Measurements from ENCODE around the gene CDKL5. TPM values are rescaled to one million over a fixed set of nuclear protein-coding genes. Genes with fewer than 3 reads are reported as not detected.

Gene CDKL5
- total RNA-seq, 2 donors from 2014 or later: 9.2 to 9.8 TPM

DNA sequence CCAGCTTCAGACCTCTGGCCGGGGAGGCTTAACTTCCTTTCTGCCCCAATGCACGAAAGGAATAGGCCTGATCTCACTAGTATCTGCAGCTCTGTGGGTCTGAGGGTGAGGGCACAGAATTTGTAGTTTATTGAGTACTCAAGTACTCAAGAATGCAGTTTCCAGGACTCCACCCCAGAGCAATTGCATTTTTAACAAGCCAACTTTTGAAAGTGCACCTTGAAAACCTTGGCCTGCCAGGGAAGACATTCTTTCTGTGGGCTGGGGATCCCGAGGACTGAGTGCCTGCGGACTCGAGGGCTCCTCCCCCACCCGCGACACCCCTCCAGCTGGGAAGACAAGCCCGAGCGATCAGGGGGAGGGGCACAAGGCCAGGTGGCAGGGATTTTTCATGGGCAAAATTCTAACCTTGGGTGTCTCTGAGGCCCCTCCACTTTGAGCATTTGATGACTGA lies 224.1 kb downstream of the CDKL5 start:
- no peak overlapping the region for H3K27ac ChIP-seq
- TF ChIP-seq, protein P1, sequence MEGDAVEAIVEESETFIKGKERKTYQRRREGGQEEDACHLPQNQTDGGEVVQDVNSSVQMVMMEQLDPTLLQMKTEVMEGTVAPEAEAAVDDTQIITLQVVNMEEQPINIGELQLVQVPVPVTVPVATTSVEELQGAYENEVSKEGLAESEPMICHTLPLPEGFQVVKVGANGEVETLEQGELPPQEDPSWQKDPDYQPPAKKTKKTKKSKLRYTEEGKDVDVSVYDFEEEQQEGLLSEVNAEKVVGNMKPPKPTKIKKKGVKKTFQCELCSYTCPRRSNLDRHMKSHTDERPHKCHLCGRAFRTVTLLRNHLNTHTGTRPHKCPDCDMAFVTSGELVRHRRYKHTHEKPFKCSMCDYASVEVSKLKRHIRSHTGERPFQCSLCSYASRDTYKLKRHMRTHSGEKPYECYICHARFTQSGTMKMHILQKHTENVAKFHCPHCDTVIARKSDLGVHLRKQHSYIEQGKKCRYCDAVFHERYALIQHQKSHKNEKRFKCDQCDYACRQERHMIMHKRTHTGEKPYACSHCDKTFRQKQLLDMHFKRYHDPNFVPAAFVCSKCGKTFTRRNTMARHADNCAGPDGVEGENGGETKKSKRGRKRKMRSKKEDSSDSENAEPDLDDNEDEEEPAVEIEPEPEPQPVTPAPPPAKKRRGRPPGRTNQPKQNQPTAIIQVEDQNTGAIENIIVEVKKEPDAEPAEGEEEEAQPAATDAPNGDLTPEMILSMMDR (IDR thresholded peaks at IDR 0.05): no peak
- no peak overlapping the region for H3K4me3 ChIP-seq
- no peaks in the 10 kb centered on the region for H3K4me1 ChIP-seq
- no peaks in the 10 kb centered on the region for H3K27me3 ChIP-seq
- DNase-seq (ENCODE audit: low spot score): no peak
- no peaks in the 10 kb centered on the region for H3K9me3 ChIP-seq
- no peaks in the 10 kb centered on the region for H3K36me3 ChIP-seq

GRCh38 chrX:18650662-18651061 lies 225.3 kb downstream of the CDKL5 start:
- H3K9me3 ChIP-seq: no peaks in the 10 kb centered on the region
- TF ChIP-seq, protein P1 (IDR thresholded peaks at IDR 0.05): no peak
- DNase-seq (ENCODE audit: low spot score): no peak

DNA sequence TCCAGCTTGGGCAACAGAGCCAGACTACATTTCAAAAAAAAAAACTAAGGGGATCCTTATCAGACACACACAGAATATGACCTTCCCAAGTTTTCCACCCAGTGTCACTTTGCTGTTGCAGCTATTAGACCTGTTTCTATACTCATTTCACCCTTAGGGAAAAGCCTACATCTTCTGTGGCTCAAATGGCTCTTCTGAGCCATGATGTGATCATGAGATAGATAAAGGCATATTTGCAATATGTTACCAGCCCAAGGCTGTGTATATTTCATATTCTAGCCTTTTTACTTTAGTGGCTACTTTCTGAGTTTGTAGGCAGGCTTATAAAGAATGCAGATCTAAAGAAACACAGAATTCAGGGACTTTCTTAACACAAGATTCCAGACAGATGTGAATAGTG lies 227.2 kb downstream of the CDKL5 start:
- no peak overlapping the region for H3K27ac ChIP-seq
- H3K4me3 ChIP-seq: no peak overlapping the region
- TF ChIP-seq, protein P1 (IDR thresholded peaks at IDR 0.05): no peak
- DNase-seq (ENCODE audit: low spot score): no peak
- no peaks in the 10 kb centered on the region for H3K27me3 ChIP-seq
- H3K9me3 ChIP-seq: no peaks in the 10 kb centered on the region
- H3K36me3 ChIP-seq: no peaks in the 10 kb centered on the region
- no peaks in the 10 kb centered on the region for H3K4me1 ChIP-seq

More at GRCh38 chrX:18650662-18651061, 225.3 kb downstream of the CDKL5 start:
- Histone ChIP-seq H3K4me1 (no peaks in the 10 kb centered on the region), H3K36me3 (no peaks in the 10 kb centered on the region), H3K27ac (no peak overlapping the region), H3K27me3 (no peaks in the 10 kb centered on the region), H3K4me3 (no peak overlapping the region)

- Histone ChIP-seq H3K4me3 (no peak overlapping the region), H3K4me1 (no peaks in the 10 kb centered on the region), H3K27ac (no peak overlapping the region), H3K36me3 (no peaks in the 10 kb centered on the region), H3K27me3 (no peaks in the 10 kb centered on the region), H3K9me3 (no peaks in the 10 kb centered on the region)
- TF ChIP-seq, protein P1 (IDR thresholded peaks at IDR 0.05): no peak
- no peak for DNase-seq (ENCODE audit: low spot score)
Measured at GRCh38 chrX:18654875-18655836, 229.7 kb downstream of the CDKL5 start.

- TF ChIP-seq, protein P1 (IDR thresholded peaks at IDR 0.05): no peak
- Histone ChIP-seq H3K27me3 (no peaks in the 10 kb centered on the region), H3K27ac (no peak overlapping the region), H3K36me3 (no peaks in the 10 kb centered on the region), H3K4me3 (no peak overlapping the region), H3K4me1 (no peaks in the 10 kb centered on the region), H3K9me3 (no peaks in the 10 kb centered on the region)
- DNase-seq (ENCODE audit: low spot score): no peak
Measured at GRCh38 chrX:18661273-18661672, 235.9 kb downstream of the CDKL5 start.
